IPS DF 19.7 (cell line): ENCODE results near the gene PCCB.
"Not testable (repeated sequence)": the region's sequence is repeated elsewhere in the genome, so short reads cannot be mapped to it uniquely, and the experiment has no call there.

Experiments used
- DNase-seq: peaks from one replicate; pipeline ENCODE4 v3.0.0-alpha.2; 2013; ENCODE audit warnings: low read depth, low spot score

PCCB gene

DNA sequence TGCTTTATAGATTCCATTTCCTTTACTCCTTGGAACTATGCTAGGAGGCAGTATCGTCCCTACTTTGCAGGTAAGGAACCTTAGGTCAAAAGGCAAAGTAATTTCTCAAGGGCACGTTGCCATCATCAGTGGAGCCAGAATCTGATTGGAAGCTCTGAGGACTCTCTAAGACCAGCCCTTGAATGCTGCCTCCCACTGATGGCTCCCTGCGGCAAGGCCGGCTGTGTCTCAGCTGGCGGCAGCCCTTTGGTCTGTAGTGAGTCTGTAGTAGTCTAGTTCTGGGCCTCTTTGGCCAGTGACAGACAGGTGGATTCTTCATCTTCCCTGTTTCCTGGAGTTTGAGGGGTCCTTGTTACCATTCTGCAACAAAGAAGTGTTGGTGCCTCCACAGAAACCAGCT, 76.2 kb downstream of the PCCB start:
- DNase-seq: no peak

DNA sequence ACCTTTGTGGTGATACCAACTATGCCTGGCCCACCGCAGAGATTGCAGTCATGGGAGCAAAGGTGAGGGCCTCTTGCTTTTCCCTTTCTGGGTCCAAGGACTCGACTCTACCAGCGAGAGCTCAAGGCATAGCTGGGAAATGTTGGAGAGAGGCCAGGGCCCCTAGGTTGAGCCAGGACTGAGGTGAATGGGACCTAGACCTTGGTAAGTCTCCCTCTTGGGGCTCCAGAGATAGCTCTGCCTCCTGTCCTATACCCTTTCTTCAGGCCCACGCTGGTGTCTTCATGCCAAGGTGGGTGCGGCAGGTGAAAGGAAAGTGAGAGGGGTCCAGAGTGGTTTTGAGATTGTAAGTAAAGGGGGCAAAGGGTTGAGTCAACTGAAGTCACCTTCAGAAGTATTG, 77.5 kb downstream of the PCCB start:
- DNase-seq: no peak

DNA sequence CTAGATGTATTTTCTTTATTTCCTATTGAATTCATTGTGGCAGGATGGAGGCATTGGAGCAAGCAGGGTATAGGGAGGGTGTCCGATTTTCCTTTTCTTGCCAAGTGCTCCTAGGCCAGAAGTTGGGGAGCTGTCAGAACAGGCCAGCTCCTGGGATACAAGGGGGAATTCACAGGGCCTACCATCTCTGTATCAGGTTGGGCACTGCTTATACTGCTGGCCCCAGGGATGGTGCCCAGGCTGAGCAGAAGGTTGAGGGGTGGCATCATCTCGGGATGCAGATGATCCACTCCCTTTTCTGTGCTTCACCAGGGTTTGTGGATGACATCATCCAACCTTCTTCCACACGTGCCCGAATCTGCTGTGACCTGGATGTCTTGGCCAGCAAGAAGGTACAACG, 79.5 kb downstream of the PCCB start:
- DNase-seq: no peak

DNA sequence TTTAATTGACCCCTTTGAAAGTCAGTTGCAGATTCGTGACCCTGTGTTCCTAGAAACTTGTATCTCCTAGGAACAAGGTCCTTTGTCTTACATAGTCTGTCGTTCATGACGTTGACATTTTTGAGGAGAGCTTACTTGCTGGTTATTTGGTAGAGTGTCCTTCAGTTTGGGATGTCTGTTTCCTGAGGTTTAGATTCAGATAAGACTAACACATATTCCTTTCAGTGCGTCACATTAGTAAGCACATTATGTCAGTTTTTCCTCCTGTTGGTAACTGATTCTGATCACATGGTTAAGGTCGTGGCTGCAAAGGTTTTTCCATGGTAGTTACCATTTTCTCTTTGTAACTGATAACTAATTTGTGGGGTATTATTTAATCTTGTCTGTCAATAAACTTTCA, 80.8 kb downstream of the PCCB start:
- DNase-seq: no peak

DNA sequence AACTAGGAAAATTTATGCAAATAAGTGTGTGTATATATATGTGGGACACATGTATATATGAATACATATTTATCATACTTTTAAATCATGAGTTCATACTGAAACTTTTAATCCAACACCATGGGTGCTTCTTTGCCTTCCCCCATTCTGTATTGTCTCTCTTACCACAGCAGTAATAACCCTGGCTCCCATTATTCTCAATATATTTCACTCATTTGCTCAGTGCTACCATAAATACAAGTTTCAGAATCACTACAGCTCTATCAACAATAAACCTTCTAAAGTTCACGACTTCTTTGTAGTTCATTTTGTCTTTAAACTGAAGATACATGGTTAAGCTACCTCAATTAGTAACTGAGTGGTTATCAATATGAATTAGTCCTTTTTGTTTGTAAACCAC, 82.2 kb downstream of the PCCB start:
- no peak for DNase-seq

DNA sequence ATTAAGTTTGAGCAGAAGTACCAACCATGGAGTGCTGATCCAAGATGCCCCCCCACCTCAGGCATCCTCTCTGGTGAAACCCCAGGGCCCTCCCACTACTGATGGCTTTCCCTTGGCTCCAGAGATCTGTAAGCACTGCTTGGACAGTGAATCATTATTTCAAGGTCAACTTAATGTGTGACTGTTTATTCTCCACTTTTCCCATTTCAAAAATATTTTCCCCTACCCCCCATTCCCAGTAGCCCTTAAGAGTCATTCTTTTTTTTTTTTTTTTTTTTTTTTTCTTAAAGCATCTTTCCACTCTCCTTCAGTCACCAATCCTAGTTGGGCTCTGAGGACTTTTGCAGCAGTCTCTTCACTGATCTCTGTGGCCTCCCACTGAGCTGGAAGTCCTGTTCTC, 82.6 kb downstream of the PCCB start:
- no peak for DNase-seq

DNA sequence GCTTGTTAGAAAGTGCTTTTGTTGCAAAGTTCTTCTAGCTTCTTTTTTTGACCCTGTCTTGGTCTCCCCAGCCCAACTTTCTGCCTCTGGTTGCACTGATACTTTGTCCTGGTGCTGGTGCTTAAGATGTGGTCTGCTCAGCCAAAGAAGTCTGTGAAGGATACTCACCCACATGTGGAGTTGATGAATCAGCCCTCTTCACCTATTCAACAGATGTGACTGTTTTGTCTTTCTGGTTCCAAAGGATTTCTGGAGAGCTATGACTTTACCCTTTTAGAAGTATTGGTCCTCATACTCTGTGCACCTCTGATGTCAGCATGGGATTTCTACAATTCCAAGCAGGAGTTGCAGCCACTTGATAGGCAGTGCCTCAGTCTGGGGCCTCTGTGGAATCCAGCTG, 84.1 kb downstream of the PCCB start:
- DNase-seq: no peak

DNA sequence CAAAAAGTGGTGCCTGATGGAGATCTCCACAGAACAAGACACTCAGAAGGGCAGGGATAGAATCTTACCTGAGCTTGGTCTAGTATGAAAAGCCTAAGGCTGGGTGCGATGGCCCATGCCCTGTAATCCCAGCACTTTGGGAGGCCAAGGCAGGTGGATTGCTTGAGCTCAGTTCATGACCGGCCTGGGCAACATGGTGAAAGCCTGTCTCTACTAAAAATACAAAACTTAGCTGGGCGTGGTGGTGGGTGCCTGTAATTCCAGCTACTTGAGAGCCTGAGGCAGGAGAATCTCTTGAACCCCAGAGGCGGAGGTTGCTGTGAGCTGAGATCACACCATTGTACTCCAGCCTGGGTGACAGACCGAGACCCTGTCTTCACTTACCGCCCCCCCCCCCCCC, 84.6 kb downstream of the PCCB start:
- DNase-seq: not testable (repeated sequence)

DNA sequence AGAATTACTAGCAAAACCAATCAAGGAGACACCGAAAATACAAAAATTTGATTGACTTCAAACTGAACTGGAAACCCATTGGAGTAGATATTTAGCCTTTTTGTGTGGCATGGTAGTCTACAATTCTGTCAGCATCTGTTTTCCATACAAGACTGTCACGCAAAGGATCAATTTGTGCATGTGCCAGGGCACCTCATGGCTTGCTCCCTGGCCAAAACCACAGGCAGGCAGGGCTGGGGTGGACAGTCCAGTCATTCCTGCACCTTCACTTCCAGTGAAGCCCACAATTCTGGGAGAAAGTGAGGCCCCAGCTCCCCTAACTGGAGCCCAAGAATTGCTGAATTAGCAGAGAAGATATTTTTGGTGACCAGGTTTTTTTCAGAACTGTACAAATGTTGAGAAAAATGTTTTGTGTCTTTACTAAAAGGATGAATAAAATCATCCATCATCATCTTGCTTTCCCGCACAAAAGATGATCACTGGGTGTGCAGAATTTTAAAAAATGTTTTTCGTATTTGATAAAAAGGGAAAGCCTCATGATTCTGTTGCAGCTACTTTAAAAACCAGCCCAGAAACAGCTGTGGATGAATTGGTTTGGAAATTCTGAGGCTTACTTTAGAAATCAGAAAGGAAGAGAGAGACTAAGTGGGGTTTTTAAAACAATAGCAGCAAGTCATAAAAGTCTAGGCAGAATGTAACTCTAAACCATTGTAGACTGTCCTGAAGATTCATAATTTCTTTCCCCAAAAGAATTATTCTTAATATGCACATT, 86.4 kb downstream of the PCCB start:
- DNase-seq: no peak

DNA sequence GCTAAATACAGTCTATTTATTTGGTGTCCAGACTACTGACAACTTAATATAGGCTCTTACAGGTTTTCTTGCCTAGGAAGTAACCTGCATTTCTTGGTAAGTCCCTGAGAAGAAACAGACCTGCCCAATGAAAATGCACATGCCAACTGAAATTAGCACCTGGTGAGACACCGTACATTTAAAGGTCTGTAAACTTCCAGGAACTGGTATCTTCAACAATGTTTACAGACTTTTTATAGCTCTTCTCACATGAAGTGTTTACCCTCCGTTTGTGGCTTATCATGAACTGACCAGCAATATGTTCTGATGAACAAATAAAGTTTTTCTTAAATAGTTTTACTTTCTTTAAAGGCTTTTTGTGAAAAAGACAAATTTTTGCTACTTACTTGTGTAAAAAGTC, 93.3 kb downstream of the PCCB start:
- no peak for DNase-seq

DNA sequence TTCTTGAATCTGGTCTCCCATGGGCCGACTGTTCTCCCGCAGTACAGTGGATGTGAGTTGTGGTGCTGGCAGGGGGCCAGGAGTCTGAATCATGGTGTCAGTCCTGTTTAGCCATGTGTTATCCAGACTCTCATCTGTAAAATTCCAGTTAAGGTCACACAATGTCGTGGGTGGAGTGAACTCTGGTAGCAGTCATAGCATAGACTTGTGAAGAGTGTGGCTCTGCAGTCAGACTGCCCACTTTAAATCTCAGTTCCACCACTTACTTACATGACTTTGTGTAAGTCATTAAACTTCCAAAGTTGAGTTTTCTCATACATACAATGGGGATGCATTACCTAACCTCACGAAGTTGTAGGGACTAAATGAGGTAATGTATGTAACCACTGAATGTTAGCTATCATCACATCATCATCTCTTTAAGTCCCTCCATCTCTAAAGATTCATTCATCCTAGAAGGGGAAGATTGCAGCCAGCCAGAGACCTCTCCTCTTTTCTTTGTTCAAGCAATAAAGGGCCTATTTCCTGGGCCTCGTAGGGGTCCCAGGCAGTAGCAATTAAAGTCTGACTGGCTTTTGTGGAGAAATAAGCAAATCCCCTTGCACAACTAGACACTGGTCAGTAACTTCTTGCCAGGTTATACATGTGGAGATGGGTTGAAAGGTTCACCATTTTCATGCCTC, 93.9 kb downstream of the PCCB start:
- no peak for DNase-seq

DNA sequence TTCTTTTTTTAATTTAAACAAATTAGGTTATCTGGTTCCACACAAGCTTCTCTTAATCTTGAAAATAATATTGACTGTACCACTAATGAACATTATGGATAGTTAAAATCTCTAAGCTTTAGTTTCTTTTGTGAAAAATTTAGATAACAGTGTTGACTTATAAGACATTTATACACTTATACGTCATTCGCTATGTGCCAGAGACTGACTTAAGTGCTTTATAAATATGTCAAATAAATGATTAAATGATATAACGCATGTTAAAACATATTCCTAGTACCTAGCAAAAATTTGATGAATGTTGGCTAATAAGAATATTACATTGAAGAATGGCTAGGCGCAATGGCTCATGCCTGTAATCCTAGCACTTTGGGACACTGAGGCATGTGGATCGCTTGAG, 96.3 kb downstream of the PCCB start:
- DNase-seq: no peak

DNA sequence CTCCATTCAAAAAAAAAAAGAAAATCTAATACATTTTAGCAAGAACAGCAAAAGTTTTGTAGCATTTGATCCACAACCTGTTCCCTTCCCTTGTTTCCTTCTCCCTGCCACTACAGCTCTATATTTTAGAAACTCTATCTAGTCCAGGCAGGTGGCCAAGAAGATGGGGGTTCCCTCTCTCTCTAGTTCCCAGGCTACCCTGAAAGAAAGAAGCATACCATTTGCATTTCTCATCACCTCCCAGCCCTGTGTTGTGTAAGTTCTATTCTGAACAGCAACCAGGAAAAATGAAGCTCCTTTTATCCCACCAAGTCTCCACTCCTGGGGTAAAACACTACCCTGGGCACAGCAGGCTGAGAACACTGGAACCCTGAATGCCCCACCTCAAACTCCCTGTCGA, 100.0 kb downstream of the PCCB start:
- no peak for DNase-seq

DNA sequence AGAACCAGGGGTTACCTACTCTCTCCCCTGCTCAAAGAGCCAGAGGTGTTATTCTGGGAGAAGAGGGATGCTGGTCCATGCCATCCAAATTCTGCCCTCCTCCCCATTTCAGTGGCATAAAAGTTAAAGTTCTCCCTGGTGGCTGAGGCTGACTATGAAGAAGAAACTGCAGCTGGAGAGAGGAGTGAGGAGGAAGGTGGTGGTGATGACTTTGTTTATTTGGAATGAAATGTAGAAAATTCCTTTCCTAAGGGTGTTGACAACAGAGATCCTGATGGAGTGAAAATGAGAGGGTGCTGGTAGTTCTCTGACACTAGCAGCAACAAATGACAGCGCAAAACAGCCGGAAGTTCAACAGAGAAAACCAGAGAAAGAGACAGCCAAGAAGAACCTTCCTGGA, 100.4 kb downstream of the PCCB start:
- DNase-seq: no peak

DNA sequence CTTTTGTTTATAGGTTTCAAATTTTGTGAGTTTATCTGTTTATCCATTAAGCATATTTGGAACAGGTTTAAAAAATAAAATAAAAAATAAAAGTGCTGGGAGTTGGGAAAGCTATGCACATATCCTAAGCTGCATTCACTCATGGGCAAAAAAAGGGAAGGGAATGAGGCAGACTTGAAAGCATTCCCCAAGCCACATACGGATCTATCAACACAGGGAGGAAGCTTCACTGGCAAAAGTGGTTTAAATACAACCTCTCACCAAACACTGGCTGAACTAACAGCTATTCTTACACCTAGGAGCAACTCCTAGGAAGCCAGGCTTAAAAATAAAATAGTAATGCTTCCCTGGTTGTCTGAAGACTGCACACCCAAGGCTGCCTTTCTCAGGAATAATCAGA, 101.2 kb downstream of the PCCB start:
- no peak for DNase-seq

DNA sequence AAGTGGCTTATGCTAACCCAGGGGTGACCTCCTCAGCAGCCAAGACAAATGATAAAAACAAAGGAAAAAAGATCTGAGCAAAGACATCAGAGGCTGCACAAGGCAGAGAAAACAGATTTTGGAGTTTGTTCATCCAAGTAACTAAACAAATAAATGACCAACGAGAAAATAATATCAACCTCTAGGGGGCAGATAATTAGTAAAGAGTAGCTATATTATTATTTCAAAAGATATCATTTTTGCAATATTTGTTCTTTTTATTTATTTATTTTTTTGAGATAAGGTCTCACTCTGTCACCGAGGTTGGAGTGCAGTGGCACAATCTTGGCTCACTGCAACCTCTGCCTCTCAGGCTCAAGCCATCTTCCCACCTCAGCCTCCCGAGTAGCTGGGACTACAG, 101.8 kb downstream of the PCCB start:
- no peak for DNase-seq

DNA sequence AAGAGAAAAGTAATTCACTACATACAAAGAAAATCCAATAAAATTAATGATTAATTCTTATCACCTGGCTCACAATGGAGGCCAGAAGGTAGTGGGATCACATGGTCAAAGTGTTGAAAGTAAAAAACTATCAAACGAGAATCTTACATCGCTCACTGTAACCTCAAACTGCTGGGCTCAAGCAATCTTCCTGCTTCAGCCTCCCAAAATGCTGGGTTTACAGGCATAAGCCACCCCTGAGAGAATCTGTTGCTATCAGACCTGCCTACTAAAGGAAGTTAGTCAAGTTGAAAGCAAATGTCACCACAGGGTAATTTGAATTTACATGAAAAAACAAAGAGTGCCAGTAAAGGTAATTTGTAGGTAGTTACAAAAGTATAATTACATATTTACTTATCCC, 103.3 kb downstream of the PCCB start:
- DNase-seq: no peak

DNA sequence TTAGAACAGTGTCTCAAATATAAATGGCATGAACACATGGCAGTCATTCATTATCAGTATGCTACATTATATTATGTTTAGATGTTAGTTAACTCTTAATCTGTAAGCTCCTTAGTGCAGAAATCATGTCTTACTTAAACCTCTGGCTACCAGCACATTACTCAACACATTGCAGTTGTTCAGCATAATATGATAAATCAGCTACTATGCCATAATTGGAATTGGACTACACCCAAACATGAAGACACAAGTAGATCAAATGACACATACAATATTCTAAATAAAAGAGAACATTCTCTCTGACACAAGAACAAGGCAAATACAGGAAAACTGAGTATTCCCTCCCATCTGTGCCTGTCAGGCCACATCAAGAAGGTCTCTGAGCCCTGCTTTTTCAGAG, 116.1 kb downstream of the PCCB start:
- no peak for DNase-seq

DNA sequence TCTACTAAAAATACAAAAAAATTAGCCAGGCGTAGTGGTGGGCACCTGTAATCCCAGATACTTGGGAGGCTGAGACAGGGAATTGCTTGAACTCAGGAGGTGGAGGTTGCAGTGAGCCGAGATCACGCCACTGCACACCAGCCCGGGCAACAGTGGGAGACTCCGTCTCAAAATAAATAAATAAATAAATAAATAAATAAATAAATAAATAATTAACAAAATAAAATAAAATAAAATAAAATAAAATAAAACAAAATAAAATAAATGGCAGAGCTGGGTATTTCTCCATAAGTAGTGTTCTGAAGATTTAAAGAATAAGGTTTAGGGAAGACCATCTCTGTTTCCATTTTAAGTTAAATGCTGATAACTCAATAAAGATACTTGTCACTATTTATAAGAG, 125.7 kb downstream of the PCCB start:
- not testable (repeated sequence) for DNase-seq

DNA sequence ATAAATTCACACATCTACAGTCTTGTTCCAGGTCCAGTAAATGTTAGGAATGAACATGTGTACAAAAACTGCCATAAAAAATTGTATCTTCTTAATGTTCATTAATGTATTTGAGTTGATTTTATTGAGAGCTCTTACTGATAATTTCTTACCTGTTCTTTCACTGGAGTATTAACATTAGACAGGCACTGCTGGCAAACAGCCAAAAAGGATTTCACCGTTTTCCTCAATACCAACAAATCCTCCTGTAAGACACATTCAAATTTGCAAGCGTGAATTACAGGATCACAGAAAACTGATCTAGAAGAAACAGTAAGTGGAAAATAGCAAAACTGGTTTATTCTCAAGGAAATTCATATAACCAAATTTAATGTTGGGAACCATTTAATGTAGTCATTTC, 127.4 kb downstream of the PCCB start:
- DNase-seq: no peak

DNA sequence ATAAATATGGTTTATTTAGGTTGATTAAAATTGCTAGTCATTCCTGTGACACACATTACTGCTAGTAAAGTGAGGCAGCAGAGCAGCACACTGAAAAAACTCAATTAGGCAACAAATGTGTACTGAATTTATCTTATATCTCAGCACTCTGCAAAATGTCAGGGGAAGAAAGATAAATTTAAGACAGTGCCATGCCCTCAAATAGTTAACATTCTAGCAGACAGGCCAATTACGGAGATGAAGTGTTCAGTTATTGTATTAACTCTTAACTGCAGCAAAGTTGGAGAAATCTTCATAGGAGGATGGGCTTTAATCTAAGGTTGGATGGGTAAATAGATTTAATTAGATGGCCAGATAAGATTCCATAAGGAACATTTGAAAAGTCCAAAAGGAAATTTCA, 127.9 kb downstream of the PCCB start:
- DNase-seq: no peak
